ENCODE results near the gene SNX1.

Gene SNX1

GRCh38 chr15:64122936-64123351 lies 27.2 kb downstream of the SNX1 start:
- no peak for DNase-seq (ENCODE audit: low read depth)
- H3K4me3 ChIP-seq (ENCODE audit: low read depth, low read length): no peak overlapping the region
- TF ChIP-seq MAX (IDR thresholded peaks at IDR 0.05; ENCODE audit: low read depth, low read length) (no peak), CTCF (IDR thresholded peaks at IDR 0.05; ENCODE audit: low read depth, low read length) (no peak), POLR2A (IDR thresholded peaks at IDR 0.05; ENCODE audit: extremely low read depth, insufficient read length) (no peak), MYC (IDR thresholded peaks at IDR 0.05; ENCODE audit: low read depth, low read length) (no peak)

GRCh38 chr15:64125978-64126377 lies 30.2 kb downstream of the SNX1 start:
- TF ChIP-seq CTCF (IDR thresholded peaks at IDR 0.05; ENCODE audit: low read depth, low read length) (no peak), MYC (IDR thresholded peaks at IDR 0.05; ENCODE audit: low read depth, low read length) (no peak), POLR2A (IDR thresholded peaks at IDR 0.05; ENCODE audit: extremely low read depth, insufficient read length) (no peak), MAX (IDR thresholded peaks at IDR 0.05; ENCODE audit: low read depth, low read length) (no peak)
- H3K4me3 ChIP-seq (ENCODE audit: low read depth, low read length): no peak overlapping the region
- no peak for DNase-seq (ENCODE audit: low read depth)

GRCh38 chr15:64127521-64128270 lies 31.9 kb downstream of the SNX1 start:
- no peak overlapping the region for H3K4me3 ChIP-seq (ENCODE audit: low read depth, low read length)
- DNase-seq (ENCODE audit: low read depth): no peak
- TF ChIP-seq MYC (IDR thresholded peaks at IDR 0.05; ENCODE audit: low read depth, low read length) (no peak), POLR2A (IDR thresholded peaks at IDR 0.05; ENCODE audit: extremely low read depth, insufficient read length) (no peak), MAX (IDR thresholded peaks at IDR 0.05; ENCODE audit: low read depth, low read length) (no peak), CTCF (IDR thresholded peaks at IDR 0.05; ENCODE audit: low read depth, low read length) (no peak)

GRCh38 chr15:64130159-64130558 lies 34.4 kb downstream of the SNX1 start:
- no peak for DNase-seq (ENCODE audit: low read depth)
- H3K4me3 ChIP-seq (ENCODE audit: low read depth, low read length): no peak overlapping the region
- TF ChIP-seq CTCF (IDR thresholded peaks at IDR 0.05; ENCODE audit: low read depth, low read length) (no peak), MYC (IDR thresholded peaks at IDR 0.05; ENCODE audit: low read depth, low read length) (no peak), POLR2A (IDR thresholded peaks at IDR 0.05; ENCODE audit: extremely low read depth, insufficient read length) (no peak), MAX (IDR thresholded peaks at IDR 0.05; ENCODE audit: low read depth, low read length) (no peak)

- no peak overlapping the region for H3K4me3 ChIP-seq (ENCODE audit: low read depth, low read length)
- TF ChIP-seq POLR2A (IDR thresholded peaks at IDR 0.05; ENCODE audit: extremely low read depth, insufficient read length) (no peak), MAX (IDR thresholded peaks at IDR 0.05; ENCODE audit: low read depth, low read length) (no peak), MYC (IDR thresholded peaks at IDR 0.05; ENCODE audit: low read depth, low read length) (no peak), CTCF (IDR thresholded peaks at IDR 0.05; ENCODE audit: low read depth, low read length) (no peak)
- DNase-seq (ENCODE audit: low read depth): no peak
Observed at GRCh38 chr15:64131547-64131946, 35.8 kb downstream of the SNX1 start.
